ENCODE results near the gene EIF3F.
A peak's percentile ranks its signal among the peaks of the same experiment; 100 is the strongest.

The EIF3F gene

GRCh38 chr11:8023831-8024555 is 36.9 kb downstream of the EIF3F start:
- DNase-seq: no peak

DNA sequence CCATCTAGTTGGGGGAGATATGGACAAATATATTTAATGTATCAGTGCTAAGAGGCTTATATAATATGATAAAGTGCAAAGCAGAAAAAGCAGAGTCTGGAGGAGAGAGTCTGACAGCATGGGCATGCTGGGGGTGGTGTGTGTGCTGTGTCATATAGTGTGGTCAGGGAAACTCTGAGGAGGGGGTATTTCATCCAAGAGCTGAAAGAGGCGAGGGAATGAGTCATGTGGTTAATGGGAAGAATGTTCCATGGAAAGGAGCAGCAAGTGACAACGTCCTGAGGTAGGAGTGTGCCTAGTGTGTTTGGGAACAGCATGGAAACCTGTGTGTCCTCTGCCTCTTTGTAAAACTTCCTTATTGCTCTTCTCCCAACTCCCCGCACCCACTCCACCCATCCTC is 38.0 kb downstream of the EIF3F start:
- no peak for DNase-seq

- no peak for DNase-seq
These were observed 38.7 kb downstream of the EIF3F start for GRCh38 chr11:8025816-8026215.

DNA sequence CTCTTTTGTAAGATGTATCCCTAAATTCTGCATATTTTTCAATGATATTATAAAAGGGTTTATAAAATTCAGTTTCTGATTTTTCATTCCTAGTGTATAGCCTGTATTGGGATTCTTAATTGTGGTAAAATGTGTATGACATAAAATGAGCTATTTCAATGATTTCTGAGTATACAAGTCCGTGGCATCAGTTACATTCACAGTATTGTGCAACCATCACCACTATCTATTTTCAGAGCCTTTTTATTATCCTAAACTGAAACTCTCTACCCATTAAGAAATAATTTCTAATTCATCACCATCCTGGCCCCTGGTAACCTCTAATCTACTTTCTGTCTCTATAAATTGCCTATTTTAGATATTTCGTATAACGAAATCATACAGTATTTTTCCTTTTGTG is 39.8 kb downstream of the EIF3F start:
- no peak for DNase-seq

- no peak for DNase-seq
These were observed 41.6 kb downstream of the EIF3F start for GRCh38 chr11:8028766-8029165.

DNA sequence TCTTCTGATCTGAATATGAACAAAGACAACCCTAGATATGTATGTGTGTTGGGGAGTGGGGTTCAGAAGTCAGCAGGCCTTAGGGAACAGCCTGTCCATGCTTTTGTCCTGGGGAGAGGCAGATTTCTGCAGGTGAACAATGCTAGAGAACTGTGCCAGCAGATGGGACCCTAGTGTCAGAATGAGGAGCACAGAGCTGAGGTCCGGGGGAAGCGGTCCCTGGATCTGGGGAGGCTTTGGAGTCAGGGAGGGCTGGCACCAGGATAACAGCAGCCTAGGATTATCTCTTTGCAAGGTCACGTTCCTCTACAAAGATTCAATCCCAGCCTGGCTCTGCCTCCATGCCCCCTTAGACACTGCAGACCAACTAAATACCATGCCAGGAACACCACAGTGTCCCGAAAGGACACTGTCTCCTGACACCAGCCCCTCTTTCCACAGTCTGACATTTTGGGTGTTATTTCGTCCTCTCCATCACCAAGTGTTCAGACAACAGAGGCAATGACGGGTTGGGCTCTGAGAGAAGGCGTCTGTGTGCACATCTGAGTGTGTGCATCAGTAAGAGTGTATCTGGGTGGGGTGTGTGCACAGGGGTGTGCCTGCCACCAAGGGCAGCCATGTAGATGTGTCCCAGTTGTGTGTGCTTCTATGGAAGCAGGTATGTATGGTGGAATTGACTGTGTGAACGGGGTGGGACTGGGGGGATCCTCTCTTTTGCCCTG is 43.5 kb downstream of the EIF3F start:
- no peak for DNase-seq

GRCh38 chr11:8031248-8032115 is 44.3 kb downstream of the EIF3F start:
- no peak for DNase-seq

DNA sequence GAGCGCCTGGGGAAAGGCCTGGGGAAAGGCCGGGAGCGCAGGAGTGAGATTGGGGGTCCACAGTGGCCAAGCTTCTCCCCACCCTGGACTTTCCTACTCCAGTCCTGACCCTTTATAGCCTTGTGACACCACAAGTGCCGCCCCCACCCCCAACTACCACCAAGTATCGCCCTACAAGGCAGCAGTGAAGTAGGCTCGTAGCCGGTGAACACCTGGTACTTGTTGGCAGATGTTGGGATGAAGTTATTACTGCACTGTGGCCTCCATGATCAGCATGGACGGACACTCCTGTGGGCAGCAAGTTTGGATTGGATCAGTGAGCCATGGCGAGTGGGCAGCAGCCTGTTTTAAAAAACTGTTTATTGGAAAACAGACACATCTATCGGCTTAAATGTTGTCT is 45.0 kb downstream of the EIF3F start:
- no peak for DNase-seq

DNA sequence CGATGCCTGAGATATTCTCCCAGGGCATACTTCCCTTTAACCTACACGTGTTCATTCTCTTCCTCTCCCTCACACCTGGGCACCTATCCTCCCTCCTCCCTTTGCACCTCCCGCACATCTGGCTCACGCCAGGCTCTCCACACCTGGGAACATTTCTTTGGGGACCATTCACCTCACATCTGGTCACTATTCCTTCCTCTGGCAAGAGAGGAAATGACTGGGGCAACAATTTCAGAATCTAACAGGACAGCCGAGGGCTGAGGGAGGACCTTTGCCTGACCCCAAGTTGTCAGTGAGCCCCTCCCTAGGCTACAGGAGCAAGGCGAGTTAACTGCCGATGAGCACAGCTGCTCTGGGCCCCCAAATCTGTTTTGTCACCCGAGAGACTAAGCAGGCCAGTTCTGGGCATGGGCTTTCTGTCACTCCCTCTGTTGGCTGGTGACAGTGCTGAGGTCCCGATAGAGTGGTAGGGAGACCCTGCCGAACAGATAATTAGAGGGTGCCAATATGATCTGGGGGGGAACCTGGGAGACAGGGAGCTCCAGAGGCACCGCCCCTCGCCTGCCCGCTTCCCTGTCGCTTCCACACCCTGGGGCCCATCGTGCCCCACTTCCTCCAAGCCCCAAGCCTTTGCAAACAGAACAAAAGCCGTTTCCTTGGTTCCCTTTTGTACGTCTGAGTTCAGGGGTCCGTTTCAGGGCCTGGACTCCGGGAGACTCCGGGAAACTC is 45.6 kb downstream of the EIF3F start:
- no peak for DNase-seq

GRCh38 chr11:8033305-8034105 is 46.4 kb downstream of the EIF3F start:
- DNase-seq: peak; percentile 31 to 52

GRCh38 chr11:8034106-8034585 is 47.0 kb downstream of the EIF3F start:
- DNase-seq: no peak

DNA sequence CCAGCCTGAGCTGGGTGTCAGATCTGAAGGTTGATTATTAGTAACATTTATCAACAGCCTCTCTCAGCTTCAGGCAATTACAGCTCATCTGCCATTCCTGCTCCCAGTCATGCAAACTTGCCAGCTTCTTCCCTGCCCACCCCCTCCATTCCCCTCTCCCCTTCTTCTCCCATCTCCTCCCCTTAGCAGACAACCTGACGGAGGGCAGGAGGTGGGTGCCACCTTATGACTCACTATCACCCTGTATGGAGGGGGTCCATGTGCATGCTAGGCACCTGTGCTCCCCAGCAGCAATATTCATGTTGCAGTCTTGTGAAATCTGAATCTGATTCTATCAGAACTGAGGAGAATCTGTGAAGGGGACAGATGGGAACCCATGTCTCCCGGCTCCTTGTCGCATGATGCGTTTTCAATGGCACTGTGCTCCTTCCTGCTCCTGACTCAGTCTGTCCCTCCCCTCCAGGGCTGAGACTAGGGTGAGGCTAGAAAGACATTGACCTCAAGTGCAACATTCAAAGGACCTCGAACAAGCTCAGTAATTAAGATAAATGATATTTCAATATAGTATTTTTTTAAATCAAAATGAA is 47.6 kb downstream of the EIF3F start:
- DNase-seq: no peak

DNA sequence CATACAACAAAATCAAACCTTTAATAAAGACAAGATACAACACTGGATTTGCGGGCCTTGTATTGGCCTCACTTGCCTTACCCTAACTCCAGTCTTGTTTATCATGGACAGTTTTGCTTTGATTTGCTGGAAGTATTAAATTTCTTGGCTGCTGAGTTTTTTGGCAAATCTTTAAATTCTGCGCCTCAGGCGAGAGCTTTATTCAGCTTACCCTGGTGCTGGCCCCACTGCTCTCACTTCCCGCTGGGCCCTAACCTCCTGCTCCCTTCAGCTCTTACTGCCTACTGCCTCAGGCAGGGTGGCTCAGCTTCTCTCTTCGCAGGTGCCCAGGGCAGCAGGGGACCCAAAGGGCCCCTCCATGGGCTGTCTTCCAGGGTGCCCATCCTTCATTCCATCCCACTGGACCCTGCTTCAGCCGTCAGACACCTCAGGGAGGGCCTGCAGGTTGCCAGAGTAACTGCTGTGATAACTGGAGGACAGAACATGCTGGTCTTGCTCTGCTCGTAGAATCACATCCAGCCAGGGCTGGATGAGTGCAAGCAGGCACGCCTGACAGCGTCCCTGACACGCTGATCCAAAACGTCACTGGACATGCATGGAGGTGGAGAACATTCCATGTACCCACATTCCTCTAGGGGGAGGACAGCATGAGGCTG is 48.2 kb downstream of the EIF3F start:
- DNase-seq: no peak

DNA sequence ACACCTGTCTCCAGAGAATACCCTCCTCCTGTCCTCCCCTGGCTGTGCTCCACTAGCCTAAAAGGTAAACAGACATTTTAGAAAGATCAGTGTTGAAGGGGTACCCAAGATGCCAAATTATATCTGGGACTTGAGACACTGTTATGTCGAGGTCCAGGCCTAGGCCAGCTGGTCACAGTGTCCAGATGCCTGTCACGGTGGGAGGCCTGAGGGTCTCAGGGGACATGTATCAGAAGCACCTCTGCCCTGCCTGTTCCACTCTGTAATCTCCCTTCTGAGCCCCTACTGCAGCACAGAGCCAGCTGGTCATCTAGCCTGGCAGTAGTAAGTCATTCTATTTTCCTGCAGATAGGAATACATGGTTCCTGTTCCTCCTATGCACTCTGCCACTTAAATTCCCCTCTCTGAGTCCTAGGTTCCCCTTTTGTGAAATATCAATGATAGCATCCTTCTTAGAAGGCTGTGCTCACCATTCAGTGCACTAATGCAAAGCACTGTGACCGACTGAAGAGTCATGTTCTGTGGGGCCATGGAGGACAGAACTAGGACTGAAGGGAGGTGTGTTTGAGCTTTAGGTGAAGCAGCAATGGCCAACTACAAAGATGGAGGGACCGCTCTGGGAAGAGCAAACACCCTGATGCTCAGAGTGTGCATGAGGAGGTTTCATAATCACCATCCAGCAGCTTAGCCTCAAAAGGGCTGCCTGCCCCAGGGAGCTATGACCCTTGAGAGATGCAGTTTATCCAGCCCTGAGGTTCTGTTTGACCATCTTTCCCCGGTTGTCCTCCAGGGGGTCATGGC is 49.1 kb downstream of the EIF3F start:
- DNase-seq: no peak

GRCh38 chr11:8036986-8037385 is 49.8 kb downstream of the EIF3F start:
- DNase-seq: no peak

- DNase-seq: no peak
These were observed 51.3 kb downstream of the EIF3F start for GRCh38 chr11:8038393-8038792.

- DNase-seq: no peak
These were observed 51.8 kb downstream of the EIF3F start for GRCh38 chr11:8038811-8039529.

GRCh38 chr11:8039530-8040260 is 52.6 kb downstream of the EIF3F start:
- no peak for DNase-seq
